GM20431 (cell line): ENCODE data around the gene ASTN1.

Experiments
- in situ Hi-C: fragments of 300-500 bp; cut with MseI, MboI; formaldehyde crosslinking; loops from one replicate; pipeline ENCODE4 v1.15.0; 2020; ENCODE audit warnings: low sequenced_read_pairs; ENCODE audit not compliant: unreplicated experiment

The ASTN1 gene

GRCh38 chr1:177007437-177008161, 156.9 kb downstream of the ASTN1 start:
- in situ Hi-C loops, result no loop called here

DNA sequence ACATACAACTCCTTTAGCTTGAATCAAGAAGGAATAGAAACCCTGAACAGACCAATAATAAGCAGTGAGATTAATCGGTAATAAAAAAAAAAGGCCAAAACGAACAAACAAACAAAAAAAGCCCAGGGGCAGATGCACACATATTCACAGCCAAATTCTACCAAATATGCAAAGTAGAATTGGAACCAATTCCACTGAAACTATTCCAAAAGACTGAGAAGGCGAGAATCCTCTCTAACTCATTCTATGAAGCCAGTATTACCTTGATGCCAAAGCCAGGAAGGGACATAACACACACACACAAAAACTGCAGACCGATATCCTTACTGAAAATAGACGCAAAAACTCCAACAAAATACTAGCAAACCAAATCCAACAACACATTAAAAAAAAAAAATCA, 161.6 kb downstream of the ASTN1 start:
- in situ Hi-C loops, result no loop called here

- in situ Hi-C loops, result no loop called here
Measured at GRCh38 chr1:177001556-177001955, 163.0 kb downstream of the ASTN1 start.

DNA sequence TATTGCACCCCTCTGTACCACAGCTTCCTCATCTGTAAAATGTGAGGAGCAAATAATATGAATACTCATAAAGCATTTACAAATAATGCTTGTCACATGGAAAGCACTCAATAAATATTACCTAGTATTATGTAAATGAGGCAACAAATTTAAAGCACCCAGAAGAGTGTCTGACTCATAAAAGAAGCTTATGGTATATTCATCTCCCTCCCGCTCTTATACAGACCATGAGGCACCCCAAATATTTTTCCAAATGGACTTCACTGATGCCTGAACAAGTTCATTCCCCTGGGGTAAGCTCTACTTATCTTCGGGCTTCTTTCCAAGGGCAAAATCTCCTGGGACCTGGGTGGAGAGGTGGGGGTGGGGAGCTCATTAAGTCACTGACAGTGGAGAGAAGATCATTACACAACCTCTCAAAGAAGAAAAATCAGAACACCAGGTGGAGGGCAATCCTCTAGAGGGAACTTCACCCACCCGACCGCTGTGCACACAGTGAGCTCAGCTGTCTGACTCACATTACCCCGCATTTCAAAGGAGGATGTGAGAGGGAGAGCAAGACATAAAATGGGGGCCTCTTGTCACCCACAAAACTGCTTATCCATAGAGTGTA, 166.2 kb downstream of the ASTN1 start:
- in situ Hi-C loops, result no loop called here

GRCh38 chr1:176996456-176997090, 167.9 kb downstream of the ASTN1 start:
- in situ Hi-C loops, result no loop called here

DNA sequence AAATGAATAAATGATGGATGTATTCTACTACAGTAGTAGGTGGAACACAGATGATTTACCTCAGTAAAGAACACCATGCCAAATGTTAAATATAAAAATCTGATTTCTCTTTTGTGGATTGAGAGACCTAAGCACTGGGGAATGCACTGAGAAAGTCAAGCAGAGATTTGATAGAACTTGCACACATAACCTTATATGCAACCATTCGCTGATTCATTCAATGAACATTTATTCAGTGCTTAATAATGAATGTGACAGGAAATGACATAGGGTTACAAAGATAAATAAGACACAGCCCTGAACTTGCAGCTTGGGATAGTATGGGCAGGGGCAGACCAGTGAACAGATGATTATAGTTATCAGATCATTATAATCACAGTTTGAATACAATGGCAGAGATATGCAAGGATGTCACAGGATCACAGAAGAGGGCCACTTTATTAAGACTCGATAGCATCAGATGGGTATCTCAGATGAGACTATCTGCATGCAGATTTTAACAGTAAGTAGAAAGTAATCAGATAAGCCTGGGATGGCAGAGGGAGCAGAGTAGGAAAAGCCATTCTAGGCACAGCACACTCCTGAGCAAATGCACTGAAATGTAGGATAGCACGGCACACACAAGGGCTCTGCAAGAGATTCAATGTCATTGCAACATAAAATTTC, 169.4 kb downstream of the ASTN1 start:
- in situ Hi-C loops, result no loop called here

GRCh38 chr1:176993587-176993986, 170.9 kb downstream of the ASTN1 start:
- in situ Hi-C loops, result no loop called here

DNA sequence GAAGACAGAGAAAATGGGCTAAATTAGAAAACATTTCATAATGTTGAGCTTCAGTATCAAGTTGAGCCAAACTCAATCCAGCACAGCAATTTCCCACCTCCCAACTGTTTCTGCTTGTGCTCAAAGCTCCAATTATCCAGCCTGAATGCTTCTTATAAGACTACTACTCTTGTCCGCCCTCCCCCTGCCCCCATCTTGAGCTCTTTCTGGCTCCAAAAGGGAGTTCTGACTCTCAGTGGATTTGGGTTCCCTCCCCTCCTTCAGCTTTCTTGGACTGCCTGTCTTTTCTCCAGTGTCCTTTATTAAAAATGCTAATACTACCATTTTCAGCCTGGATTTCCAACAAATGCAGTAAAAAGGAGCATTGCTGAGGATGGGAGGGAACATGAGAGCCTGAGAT, 174.8 kb downstream of the ASTN1 start:
- in situ Hi-C loops, result no loop called here

DNA sequence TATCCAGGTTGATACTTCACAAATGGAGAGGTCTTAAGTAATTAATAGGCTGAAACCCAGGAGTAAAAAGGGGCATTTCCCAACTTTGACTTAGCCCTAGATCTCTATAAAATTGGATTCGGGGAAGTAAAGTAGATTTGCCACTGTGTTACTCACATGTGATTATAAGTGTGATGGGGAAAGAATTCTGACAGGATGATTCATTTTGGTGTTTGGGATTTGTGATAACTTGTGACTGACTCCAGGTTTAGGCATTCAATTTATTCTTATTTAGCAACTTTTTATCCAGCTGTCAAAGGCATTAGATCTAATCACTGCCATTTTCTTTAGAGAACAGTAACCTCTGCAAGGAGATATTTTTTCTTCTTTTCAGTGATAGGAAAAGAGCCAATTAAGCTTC, 175.5 kb downstream of the ASTN1 start:
- in situ Hi-C loops, result no loop called here

- in situ Hi-C loops, result no loop called here
Measured at GRCh38 chr1:176987016-176987415, 177.5 kb downstream of the ASTN1 start.

DNA sequence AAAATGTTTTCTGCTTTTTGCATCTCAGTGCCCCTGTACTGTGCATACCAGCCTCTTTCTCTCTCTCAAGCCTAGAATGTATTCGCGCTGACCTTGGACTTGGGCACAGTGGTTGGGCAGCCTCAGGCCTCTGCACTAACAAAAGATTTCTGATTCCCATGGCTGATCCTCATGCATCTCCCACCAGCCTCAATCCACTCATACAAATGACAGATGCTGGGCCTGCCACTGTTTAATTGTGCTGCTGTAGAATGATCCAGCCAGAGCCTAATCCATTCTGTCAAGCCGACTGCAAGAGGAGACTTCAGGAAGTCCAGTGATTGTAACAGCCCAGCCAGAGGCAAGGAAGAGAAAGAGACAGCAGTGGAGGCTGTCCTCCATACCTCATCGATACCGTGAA, 180.8 kb downstream of the ASTN1 start:
- in situ Hi-C loops, result no loop called here

GRCh38 chr1:176976771-176977170, 187.7 kb downstream of the ASTN1 start:
- in situ Hi-C loops, result no loop called here

- in situ Hi-C loops, result no loop called here
Measured at GRCh38 chr1:176976225-176976624, 188.3 kb downstream of the ASTN1 start.

- in situ Hi-C loops, result no loop called here
Measured at GRCh38 chr1:176964687-176965086, 199.8 kb downstream of the ASTN1 start.

DNA sequence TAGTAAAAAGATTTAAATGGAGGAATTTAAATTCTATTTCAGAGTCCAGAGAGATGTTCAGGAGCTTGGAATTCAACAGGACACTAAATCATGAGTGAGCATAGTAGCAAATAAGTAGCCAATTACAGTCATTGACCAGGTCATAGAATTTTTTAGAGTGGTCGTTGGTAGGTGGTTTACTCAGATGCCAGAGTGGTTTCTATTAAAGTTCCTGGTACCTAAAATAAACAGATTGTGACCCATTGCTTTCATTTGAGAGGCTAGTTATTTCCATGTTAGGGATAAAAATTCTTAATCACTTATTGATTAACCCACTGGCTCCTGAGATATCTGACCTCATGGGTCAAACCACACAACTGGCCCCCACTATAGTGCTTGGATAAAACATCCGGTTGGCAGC, 201.3 kb downstream of the ASTN1 start:
- in situ Hi-C loops, result no loop called here

DNA sequence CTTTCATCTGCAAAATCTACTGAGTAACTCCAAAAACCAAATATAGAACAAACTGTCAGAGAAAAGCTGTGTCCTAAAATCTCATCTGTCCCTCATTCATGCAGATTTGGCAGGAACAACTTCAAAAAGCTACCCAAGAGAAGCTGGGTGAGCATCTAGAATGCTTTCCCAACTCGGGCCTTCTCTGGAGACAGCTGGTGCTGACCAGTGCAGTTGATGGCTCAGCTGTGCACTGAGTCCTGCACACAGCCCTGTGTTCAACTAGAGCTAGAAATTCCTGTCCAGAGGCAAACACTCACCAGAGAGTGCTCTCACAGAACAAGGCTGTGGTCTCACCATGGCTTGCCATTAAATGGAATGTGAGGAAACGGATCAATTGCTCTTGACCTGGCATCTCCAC, 202.8 kb downstream of the ASTN1 start:
- in situ Hi-C loops, result no loop called here

DNA sequence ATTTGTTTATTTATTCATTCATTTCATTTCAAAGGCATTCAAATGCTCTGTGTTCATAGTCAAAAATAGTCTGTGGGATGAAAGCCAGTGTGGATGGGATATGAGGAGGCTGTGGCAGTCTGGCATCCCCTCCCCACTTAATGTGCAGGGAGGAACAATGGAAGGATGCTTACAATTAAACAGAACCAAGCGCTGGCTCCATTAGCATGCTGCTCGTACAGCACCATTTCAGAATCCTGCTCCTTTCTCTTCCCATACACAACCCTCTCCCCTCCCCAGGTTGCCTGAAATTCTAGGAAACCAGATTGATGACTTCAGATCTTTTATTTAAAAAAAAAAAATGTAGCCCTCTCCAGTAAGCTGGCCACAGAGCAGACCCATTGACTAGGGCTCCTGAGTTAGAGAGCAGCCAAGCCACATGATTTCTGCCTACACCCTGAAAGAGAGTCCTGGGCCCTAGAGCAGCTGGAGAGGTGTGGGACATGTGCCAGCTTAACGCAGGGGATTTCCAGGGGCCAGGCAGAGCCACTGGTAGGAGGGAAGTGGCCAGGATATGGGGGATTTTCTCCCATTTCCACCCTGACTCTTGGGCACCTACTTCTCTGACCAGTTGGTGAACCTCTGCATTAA, 205.2 kb downstream of the ASTN1 start:
- in situ Hi-C loops, result no loop called here

- in situ Hi-C loops, result no loop called here
Measured at GRCh38 chr1:176957603-176958002, 206.9 kb downstream of the ASTN1 start.

DNA sequence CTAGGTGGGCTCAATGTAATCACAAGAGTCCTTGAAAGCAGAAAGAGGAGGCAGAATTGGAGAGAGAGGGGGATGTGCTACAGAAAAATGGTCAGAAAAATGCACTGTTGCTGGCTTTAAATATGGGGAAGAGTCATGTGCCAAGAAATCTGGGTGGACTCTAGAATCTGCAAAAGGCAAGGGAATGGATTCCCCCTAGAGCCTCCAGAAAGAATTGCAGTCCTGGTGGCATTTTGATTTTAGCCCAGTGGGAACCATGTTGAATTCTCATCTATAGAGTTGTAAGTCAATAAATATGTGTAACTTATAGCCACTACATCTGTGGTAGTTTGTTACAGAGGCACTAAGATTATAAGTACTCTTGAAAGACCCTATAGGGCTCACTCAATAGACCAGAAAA, 210.3 kb downstream of the ASTN1 start:
- in situ Hi-C loops, result no loop called here

DNA sequence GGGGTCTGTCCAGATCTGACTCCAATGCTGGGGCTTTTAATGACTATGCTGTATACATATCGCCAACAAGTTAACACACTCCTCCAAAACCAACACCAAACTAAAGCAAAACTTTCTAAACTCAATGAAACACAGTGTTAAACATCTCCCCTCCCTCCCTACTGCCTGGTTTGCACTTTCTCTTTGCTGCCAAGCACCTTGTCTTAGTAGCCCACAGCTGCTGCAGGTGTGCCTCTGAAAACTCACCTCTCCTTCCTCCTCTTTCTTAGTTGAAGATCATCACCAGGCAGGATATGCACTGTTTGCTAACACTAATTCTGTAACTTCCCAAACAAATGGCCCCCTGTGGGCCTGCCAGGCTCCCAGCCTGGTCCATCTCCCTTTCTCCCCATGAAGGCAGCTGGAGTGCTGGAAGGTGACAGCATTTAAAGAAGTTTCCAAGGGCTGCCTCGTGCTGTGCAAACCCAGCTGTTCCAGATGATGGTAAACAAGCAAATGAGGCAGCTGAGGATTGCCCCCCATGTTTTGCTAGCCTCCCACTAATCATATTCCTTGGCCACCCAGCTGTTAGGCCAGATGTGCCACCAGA, 213.7 kb downstream of the ASTN1 start:
- in situ Hi-C loops, result no loop called here
